ENCODE results near the gene SUN1. TPM values are rescaled to one million over a fixed set of nuclear protein-coding genes. Genes with fewer than 3 reads are reported as not detected.

SUN1 gene
- total and polyA plus RNA-seq, 10 of the 15 experiments (the other 5 are each of a cell fraction or from before 2014, with no cell fraction given) = 27.8 to 107 (median 65.8) TPM

GRCh38 chr7:801940-802381 is 30.3 kb upstream of the SUN1 start:
- 76% methylated on average over 18 of the region's 19 CpGs for WGBS (ENCODE audit: insufficient coverage, insufficient replicate concordance, low lambda C conversion rate, missing lambda C conversion rate)
- ChIA-PET POLR2A (no interaction called here), SMC1A (ENCODE audit: uncharacterized antibody, unreplicated experiment) (no interaction called here), CTCF (no interaction called here), RAD21 (ENCODE audit: unreplicated experiment) (no interaction called here)
- no peak for DNase-seq (ENCODE audit: low read depth, low spot score)
- Histone ChIP-seq H3K27me3 (replicated peaks in 1 of 2; ENCODE audit: control insufficient read depth in 2 of 2, insufficient read depth in 2 of 2, low read length in 1 of 2) (no peaks in the 10 kb centered on the region), H3K36me3 (ENCODE audit: control insufficient read depth in 2 of 2, insufficient read depth in 2 of 2, low read length in 1 of 2) (no peaks in the 10 kb centered on the region), H3K27ac (ENCODE audit: control insufficient read depth, insufficient read depth) (no peak overlapping the region), H3K4me2 (ENCODE audit: control insufficient read depth, insufficient read depth) (no peak overlapping the region), H2AFZ (ENCODE audit: control insufficient read depth, low read depth, low read length) (no peak overlapping the region), H3K9ac (ENCODE audit: control insufficient read depth, insufficient read depth, low read length) (no peak overlapping the region), H3K9me3 (replicated peaks; ENCODE audit: control insufficient read depth, insufficient read depth, low read length) (no peaks in the 10 kb centered on the region; the same call in 2 of the 3 replicates), H3K4me1 (ENCODE audit: control insufficient read depth, insufficient read depth, low read length) (no peaks in the 10 kb centered on the region), H4K20me1 (ENCODE audit: control insufficient read depth, insufficient read depth) (no peaks in the 10 kb centered on the region), H3K4me3 (no peak overlapping the region), H3K79me2 (ENCODE audit: control insufficient read depth, insufficient read depth, low read length) (no peaks in the 10 kb centered on the region)
- no peak for FAIRE-seq
- no peak for ATAC-seq
- no TSS peak for BruUV-seq (replicated peaks)
- intact Hi-C loops (cut with micrococcal nuclease; ENCODE audit: unreplicated experiment) = no loop called here
- TF ChIP-seq NR2C2 (IDR thresholded peaks at IDR 0.05; ENCODE audit: borderline replicate concordance, control insufficient read depth, insufficient read length, low read depth) (no peak), IRF3 (IDR thresholded peaks at IDR 0.05) (no peak), POU2F2 (IDR thresholded peaks at IDR 0.05; ENCODE audit: borderline replicate concordance, low read depth, low read length) (no peak), RCOR1 (conservative IDR thresholded peaks at IDR 0.05; ENCODE audit: low read depth, low read length) (no peak), BMI1 (IDR thresholded peaks at IDR 0.05; ENCODE audit: borderline replicate concordance) (no peak), NR2C1 (IDR thresholded peaks at IDR 0.05) (no peak), USF2 (IDR thresholded peaks at IDR 0.05; ENCODE audit: borderline replicate concordance, low read depth, low read length) (no peak), CBX3 (IDR thresholded peaks at IDR 0.05; ENCODE audit: borderline replicate concordance, low read depth) (no peak), PKNOX1 (IDR thresholded peaks at IDR 0.05) (no peak), SMAD1 (IDR thresholded peaks at IDR 0.05; ENCODE audit: low read depth, partially characterized antibody) (no peak)
- in situ Hi-C loops (cut with MboI) = no loop called here
